Measurements from ENCODE around the gene NR1I2. TPM values are rescaled to one million over a fixed set of nuclear protein-coding genes. Genes with fewer than 3 reads are reported as not detected.
A peak's percentile ranks its signal among the peaks of the same experiment; 100 is the strongest.

Gene NR1I2
- total RNA-seq, 1 donor from 2014 or later = 0.23 TPM

DNA sequence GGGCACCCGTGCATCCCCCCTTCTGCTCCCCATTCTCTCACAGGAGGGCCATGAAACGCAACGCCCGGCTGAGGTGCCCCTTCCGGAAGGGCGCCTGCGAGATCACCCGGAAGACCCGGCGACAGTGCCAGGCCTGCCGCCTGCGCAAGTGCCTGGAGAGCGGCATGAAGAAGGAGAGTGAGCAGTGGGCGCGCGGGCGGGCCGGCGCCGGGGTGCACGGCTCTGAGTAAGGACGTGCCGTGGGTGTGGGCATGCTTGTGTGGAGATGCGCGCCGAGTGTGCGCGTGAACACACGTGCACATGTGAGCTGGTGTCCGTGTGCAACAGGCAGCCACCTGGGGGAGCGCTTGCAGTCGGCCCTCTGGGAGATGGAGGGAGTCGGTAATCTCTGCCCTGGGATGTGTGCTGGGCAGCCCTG, 28.1 kb downstream of the NR1I2 start:
- no peak for DNase-seq (ENCODE audit: low spot score)
- no peaks in the 10 kb centered on the region for H3K9me3 Mint-ChIP-seq (ENCODE audit: unreplicated experiment)
- H3K4me1 Mint-ChIP-seq (ENCODE audit: unreplicated experiment) = peaks cover 2% of the 10 kb centered on the region
- no peaks in the 10 kb centered on the region for H3K36me3 Mint-ChIP-seq (ENCODE audit: low read depth, unreplicated experiment)
- peak overlapping the region; percentile 79 for H3K4me3 Mint-ChIP-seq (ENCODE audit: unreplicated experiment)
- TF ChIP-seq, protein P1, sequence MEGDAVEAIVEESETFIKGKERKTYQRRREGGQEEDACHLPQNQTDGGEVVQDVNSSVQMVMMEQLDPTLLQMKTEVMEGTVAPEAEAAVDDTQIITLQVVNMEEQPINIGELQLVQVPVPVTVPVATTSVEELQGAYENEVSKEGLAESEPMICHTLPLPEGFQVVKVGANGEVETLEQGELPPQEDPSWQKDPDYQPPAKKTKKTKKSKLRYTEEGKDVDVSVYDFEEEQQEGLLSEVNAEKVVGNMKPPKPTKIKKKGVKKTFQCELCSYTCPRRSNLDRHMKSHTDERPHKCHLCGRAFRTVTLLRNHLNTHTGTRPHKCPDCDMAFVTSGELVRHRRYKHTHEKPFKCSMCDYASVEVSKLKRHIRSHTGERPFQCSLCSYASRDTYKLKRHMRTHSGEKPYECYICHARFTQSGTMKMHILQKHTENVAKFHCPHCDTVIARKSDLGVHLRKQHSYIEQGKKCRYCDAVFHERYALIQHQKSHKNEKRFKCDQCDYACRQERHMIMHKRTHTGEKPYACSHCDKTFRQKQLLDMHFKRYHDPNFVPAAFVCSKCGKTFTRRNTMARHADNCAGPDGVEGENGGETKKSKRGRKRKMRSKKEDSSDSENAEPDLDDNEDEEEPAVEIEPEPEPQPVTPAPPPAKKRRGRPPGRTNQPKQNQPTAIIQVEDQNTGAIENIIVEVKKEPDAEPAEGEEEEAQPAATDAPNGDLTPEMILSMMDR (IDR thresholded peaks at IDR 0.05; ENCODE audit: unreplicated experiment) = no peak
- peaks cover 16% of the 10 kb centered on the region for H3K27me3 Mint-ChIP-seq (ENCODE audit: unreplicated experiment)
- H3K27ac Mint-ChIP-seq (ENCODE audit: unreplicated experiment) = no peak overlapping the region

DNA sequence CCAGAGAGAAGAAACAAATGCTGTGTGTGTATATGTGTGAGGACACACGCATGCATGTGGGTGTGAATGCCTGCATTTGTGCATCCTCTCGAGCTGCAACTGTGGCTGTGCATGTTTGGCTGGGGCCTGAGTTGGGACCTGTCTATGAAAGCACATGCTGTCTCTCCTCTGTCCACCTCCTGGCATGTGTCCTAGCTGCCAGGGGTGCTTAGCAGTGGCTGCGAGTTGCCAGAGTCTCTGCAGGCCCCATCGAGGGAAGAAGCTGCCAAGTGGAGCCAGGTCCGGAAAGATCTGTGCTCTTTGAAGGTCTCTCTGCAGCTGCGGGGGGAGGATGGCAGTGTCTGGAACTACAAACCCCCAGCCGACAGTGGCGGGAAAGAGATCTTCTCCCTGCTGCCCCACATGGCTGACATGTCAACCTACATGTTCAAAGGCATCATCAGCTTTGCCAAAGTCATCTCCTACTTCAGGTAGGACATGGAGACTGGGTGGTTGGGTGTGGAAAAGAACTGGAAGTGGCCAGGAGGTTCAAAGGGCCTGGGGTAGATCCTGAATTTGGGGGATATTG, 30.7 kb downstream of the NR1I2 start:
- H3K27me3 Mint-ChIP-seq (ENCODE audit: unreplicated experiment) = peaks cover 14% of the 10 kb centered on the region

DNA sequence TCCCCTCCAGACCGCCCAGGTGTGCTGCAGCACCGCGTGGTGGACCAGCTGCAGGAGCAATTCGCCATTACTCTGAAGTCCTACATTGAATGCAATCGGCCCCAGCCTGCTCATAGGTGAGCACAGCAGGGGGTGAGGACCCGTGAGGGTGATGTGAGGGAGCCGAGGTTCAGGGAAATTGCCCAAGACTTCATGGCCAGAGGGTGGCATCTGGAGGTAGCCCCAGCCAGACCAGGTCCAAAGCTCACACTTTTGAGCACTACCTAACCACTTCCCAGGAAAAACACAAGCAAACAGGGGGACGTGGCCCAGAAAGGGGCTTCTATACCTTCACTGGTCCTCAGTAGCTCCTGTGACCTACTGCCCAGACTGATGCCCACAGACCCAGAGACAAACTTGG, 33.8 kb downstream of the NR1I2 start:
- no peaks in the 10 kb centered on the region for H3K4me1 Mint-ChIP-seq (ENCODE audit: unreplicated experiment)
- H3K27ac Mint-ChIP-seq (ENCODE audit: unreplicated experiment) = no peak overlapping the region
- TF ChIP-seq, protein P1 (IDR thresholded peaks at IDR 0.05; ENCODE audit: unreplicated experiment) = no peak
- peaks cover 11% of the 10 kb centered on the region for H3K27me3 Mint-ChIP-seq (ENCODE audit: unreplicated experiment)
- H3K9me3 Mint-ChIP-seq (ENCODE audit: unreplicated experiment) = no peaks in the 10 kb centered on the region
- H3K4me3 Mint-ChIP-seq (ENCODE audit: unreplicated experiment) = no peak overlapping the region
- H3K36me3 Mint-ChIP-seq (ENCODE audit: low read depth, unreplicated experiment) = no peaks in the 10 kb centered on the region
- DNase-seq (ENCODE audit: low spot score) = no peak

More for the DNA sequence above, 30.7 kb downstream of the NR1I2 start:
- Mint-ChIP-seq H3K27ac (ENCODE audit: unreplicated experiment) (no peak overlapping the region), H3K4me3 (ENCODE audit: unreplicated experiment) (no peak overlapping the region), H3K36me3 (ENCODE audit: low read depth, unreplicated experiment) (no peaks in the 10 kb centered on the region), H3K9me3 (ENCODE audit: unreplicated experiment) (no peaks in the 10 kb centered on the region), H3K4me1 (ENCODE audit: unreplicated experiment) (peaks cover 2% of the 10 kb centered on the region)
- no peak for DNase-seq (ENCODE audit: low spot score)
- TF ChIP-seq, protein P1 (IDR thresholded peaks at IDR 0.05; ENCODE audit: unreplicated experiment) = no peak

DNA sequence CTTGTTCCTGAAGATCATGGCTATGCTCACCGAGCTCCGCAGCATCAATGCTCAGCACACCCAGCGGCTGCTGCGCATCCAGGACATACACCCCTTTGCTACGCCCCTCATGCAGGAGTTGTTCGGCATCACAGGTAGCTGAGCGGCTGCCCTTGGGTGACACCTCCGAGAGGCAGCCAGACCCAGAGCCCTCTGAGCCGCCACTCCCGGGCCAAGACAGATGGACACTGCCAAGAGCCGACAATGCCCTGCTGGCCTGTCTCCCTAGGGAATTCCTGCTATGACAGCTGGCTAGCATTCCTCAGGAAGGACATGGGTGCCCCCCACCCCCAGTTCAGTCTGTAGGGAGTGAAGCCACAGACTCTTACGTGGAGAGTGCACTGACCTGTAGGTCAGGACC, 35.2 kb downstream of the NR1I2 start:
- Mint-ChIP-seq H3K27ac (ENCODE audit: unreplicated experiment) (no peak overlapping the region), H3K36me3 (ENCODE audit: low read depth, unreplicated experiment) (no peaks in the 10 kb centered on the region), H3K4me1 (ENCODE audit: unreplicated experiment) (no peaks in the 10 kb centered on the region), H3K9me3 (ENCODE audit: unreplicated experiment) (no peaks in the 10 kb centered on the region), H3K4me3 (ENCODE audit: unreplicated experiment) (no peak overlapping the region), H3K27me3 (ENCODE audit: unreplicated experiment) (peaks cover 11% of the 10 kb centered on the region)
- TF ChIP-seq, protein P1 (IDR thresholded peaks at IDR 0.05; ENCODE audit: unreplicated experiment) = no peak
- DNase-seq (ENCODE audit: low spot score) = no peak

DNA sequence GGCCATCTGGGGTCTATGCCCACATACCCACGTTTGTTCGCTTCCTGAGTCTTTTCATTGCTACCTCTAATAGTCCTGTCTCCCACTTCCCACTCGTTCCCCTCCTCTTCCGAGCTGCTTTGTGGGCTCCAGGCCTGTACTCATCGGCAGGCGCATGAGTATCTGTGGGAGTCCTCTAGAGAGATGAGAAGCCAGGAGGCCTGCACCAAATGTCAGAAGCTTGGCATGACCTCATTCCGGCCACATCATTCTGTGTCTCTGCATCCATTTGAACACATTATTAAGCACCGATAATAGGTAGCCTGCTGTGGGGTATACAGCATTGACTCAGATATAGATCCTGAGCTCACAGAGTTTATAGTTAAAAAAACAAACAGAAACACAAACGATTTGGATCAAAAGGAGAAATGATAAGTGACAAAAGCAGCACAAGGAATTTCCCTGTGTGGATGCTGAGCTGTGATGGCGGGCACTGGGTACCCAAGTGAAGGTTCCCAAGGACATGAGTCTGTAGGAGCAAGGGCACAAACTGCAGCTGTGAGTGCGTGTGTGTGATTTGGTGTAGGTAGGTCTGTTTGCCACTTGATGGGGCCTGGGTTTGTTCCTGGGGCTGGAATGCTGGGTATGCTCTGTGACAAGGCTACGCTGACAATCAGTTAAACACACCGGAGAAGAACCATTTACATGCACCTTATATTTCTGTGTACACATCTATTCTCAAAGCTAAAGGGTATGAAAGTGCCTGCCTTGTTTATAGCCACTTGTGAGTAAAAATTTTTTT, 35.9 kb downstream of the NR1I2 start:
- no peak for DNase-seq (ENCODE audit: low spot score)
- Mint-ChIP-seq H3K36me3 (ENCODE audit: low read depth, unreplicated experiment) (no peaks in the 10 kb centered on the region), H3K27ac (ENCODE audit: unreplicated experiment) (no peak overlapping the region)

More for the DNA sequence above, 35.9 kb downstream of the NR1I2 start:
- no peak overlapping the region for H3K4me3 Mint-ChIP-seq (ENCODE audit: unreplicated experiment)
- peaks cover 8% of the 10 kb centered on the region for H3K27me3 Mint-ChIP-seq (ENCODE audit: unreplicated experiment)
- H3K9me3 Mint-ChIP-seq (ENCODE audit: unreplicated experiment) = no peaks in the 10 kb centered on the region
- TF ChIP-seq, protein P1 (IDR thresholded peaks at IDR 0.05; ENCODE audit: unreplicated experiment) = no peak
- peaks cover 4% of the 10 kb centered on the region for H3K4me1 Mint-ChIP-seq (ENCODE audit: unreplicated experiment)

Measured in endothelial cell (in vitro differentiated cells).